ENCODE measurements around the gene RAB9B.

DNA sequence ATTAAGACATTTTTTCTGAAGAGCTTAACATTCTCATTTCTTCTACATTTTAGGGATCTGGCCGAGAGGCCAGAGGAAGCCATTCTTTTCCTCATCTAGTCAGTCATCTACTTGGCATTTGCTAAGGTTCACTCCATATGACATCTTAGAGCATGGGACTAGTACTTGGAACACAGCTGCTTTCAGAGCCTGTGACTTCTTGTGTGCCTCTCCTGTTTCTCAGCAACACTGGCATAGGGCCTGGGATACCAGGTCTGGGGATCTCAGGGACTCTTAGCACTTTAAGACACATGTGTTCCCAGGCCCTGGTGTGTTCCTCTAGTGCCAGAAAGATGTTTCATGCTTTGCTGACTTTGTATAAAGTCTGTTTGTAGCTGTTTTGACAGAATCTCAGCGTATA, 48.1 kb downstream of the RAB9B start:
- no peak for TF ChIP-seq POLR2A (IDR thresholded peaks at IDR 0.05)
- TF ChIP-seq, protein P1, sequence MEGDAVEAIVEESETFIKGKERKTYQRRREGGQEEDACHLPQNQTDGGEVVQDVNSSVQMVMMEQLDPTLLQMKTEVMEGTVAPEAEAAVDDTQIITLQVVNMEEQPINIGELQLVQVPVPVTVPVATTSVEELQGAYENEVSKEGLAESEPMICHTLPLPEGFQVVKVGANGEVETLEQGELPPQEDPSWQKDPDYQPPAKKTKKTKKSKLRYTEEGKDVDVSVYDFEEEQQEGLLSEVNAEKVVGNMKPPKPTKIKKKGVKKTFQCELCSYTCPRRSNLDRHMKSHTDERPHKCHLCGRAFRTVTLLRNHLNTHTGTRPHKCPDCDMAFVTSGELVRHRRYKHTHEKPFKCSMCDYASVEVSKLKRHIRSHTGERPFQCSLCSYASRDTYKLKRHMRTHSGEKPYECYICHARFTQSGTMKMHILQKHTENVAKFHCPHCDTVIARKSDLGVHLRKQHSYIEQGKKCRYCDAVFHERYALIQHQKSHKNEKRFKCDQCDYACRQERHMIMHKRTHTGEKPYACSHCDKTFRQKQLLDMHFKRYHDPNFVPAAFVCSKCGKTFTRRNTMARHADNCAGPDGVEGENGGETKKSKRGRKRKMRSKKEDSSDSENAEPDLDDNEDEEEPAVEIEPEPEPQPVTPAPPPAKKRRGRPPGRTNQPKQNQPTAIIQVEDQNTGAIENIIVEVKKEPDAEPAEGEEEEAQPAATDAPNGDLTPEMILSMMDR (IDR thresholded peaks at IDR 0.05): no peak
- TF ChIP-seq POLR2AphosphoS5 (IDR thresholded peaks at IDR 0.05): peak in 1 of 4 donors; percentile 46
- no peak for TF ChIP-seq EP300 (IDR thresholded peaks at IDR 0.05)

Data from sigmoid colon (tissue), 4 donors.